Measurements from ENCODE around the gene WNK4.
"Not testable (repeated sequence)": the region's sequence is repeated elsewhere in the genome, so short reads cannot be mapped to it uniquely, and the experiment has no call there.

WNK4 gene

GRCh38 chr17:42760652-42761581 lies 19.5 kb upstream of the WNK4 start, which contains the start of gene RAMP2:
TSS of gene RAMP2 (plus strand) at chr17:42761227. CDS start at chr17:42761262, 35 bp downstream.
- H3K27ac Mint-ChIP-seq, result peak within 1 kb of the TSS; percentile 63
- peak; percentile 46 for ATAC-seq
- H3K36me3 Mint-ChIP-seq, result no peaks in the 10 kb centered on the region
- peaks cover 39% of the 10 kb centered on the region for H3K27me3 Mint-ChIP-seq
- H3K9me3 Mint-ChIP-seq, result no peaks in the 10 kb centered on the region
- peak within 1 kb of the TSS; percentile 66 for H3K4me3 Mint-ChIP-seq
- H3K4me1 Mint-ChIP-seq, result peaks cover 30% of the 10 kb centered on the region

- peaks cover 38% of the 10 kb centered on the region for H3K27me3 Mint-ChIP-seq
- no peaks in the 10 kb centered on the region for H3K36me3 Mint-ChIP-seq
- peak overlapping the region; percentile 5 for H3K27ac Mint-ChIP-seq
- ATAC-seq, result no peak
- H3K4me3 Mint-ChIP-seq, result peak overlapping the region; percentile 47
- peaks cover 30% of the 10 kb centered on the region for H3K4me1 Mint-ChIP-seq
- H3K9me3 Mint-ChIP-seq, result no peaks in the 10 kb centered on the region
Observed at GRCh38 chr17:42761638-42762037, 18.8 kb upstream of the WNK4 start.

GRCh38 chr17:42766124-42766523 lies 14.3 kb upstream of the WNK4 start:
- H3K27me3 Mint-ChIP-seq, result peaks cover 57% of the 10 kb centered on the region
- H3K9me3 Mint-ChIP-seq, result no peaks in the 10 kb centered on the region
- no peak for ATAC-seq
- H3K36me3 Mint-ChIP-seq, result no peaks in the 10 kb centered on the region
- H3K4me3 Mint-ChIP-seq, result no peak overlapping the region
- peaks cover 12% of the 10 kb centered on the region for H3K4me1 Mint-ChIP-seq
- H3K27ac Mint-ChIP-seq, result no peak overlapping the region

- no peak for ATAC-seq
- no peaks in the 10 kb centered on the region for H3K9me3 Mint-ChIP-seq
- H3K27ac Mint-ChIP-seq, result no peak overlapping the region
- H3K27me3 Mint-ChIP-seq, result peaks cover 44% of the 10 kb centered on the region
- H3K36me3 Mint-ChIP-seq, result no peaks in the 10 kb centered on the region
- H3K4me3 Mint-ChIP-seq, result no peak overlapping the region
- H3K4me1 Mint-ChIP-seq, result peaks cover 13% of the 10 kb centered on the region
Observed at GRCh38 chr17:42767512-42767911, 12.9 kb upstream of the WNK4 start.

- ATAC-seq, H3K36me3 Mint-ChIP-seq, H3K4me3 Mint-ChIP-seq, H3K9me3 Mint-ChIP-seq, H3K27ac Mint-ChIP-seq: not testable (repeated sequence)
- Mint-ChIP-seq H3K27me3 (peaks cover 39% of the 10 kb centered on the region), H3K4me1 (peaks cover 17% of the 10 kb centered on the region)
Observed at GRCh38 chr17:42768006-42768405, 12.4 kb upstream of the WNK4 start.

GRCh38 chr17:42769964-42770363 lies 10.4 kb upstream of the WNK4 start:
- Mint-ChIP-seq H3K4me1 (peaks cover 29% of the 10 kb centered on the region), H3K27me3 (peaks cover 30% of the 10 kb centered on the region)
- not testable (repeated sequence) for ATAC-seq, H3K36me3 Mint-ChIP-seq, H3K4me3 Mint-ChIP-seq, H3K9me3 Mint-ChIP-seq, H3K27ac Mint-ChIP-seq

- Mint-ChIP-seq H3K9me3 (no peaks in the 10 kb centered on the region), H3K4me1 (peaks cover 37% of the 10 kb centered on the region), H3K36me3 (peaks cover 28% of the 10 kb centered on the region), H3K4me3 (peak overlapping the region; percentile 100), H3K27ac (peak overlapping the region; percentile 98), H3K27me3 (peaks cover 10% of the 10 kb centered on the region)
- ATAC-seq, result no peak
Observed at GRCh38 chr17:42772945-42773289, 7.5 kb upstream of the WNK4 start.

GRCh38 chr17:42773290-42774035 lies 6.9 kb upstream of the WNK4 start, which contains the start of gene VPS25:
TSS of gene VPS25 (plus strand) at chr17:42773449. CDS start at chr17:42773476, 27 bp downstream.
- H3K36me3 Mint-ChIP-seq, result peaks cover 34% of the 10 kb centered on the region
- peaks cover 5% of the 10 kb centered on the region for H3K27me3 Mint-ChIP-seq

GRCh38 chr17:42774066-42774745 lies 6.2 kb upstream of the WNK4 start:
- no peak for ATAC-seq
- Mint-ChIP-seq H3K36me3 (peaks cover 38% of the 10 kb centered on the region), H3K4me1 (peaks cover 37% of the 10 kb centered on the region), H3K27ac (peak overlapping the region; percentile 98), H3K27me3 (peaks cover 2% of the 10 kb centered on the region), H3K4me3 (peak overlapping the region; percentile 100), H3K9me3 (no peaks in the 10 kb centered on the region)

More at GRCh38 chr17:42773290-42774035, 6.9 kb upstream of the WNK4 start, which contains the start of gene VPS25:
- H3K27ac Mint-ChIP-seq, result peak within 1 kb of the TSS; percentile 98
- ATAC-seq, result peak; percentile 92
- no peaks in the 10 kb centered on the region for H3K9me3 Mint-ChIP-seq
- peak within 1 kb of the TSS; percentile 100 for H3K4me3 Mint-ChIP-seq
- peaks cover 37% of the 10 kb centered on the region for H3K4me1 Mint-ChIP-seq

GRCh38 chr17:42775534-42776098 lies 4.8 kb upstream of the WNK4 start:
- Mint-ChIP-seq H3K4me3 (no peak overlapping the region), H3K36me3 (peaks cover 48% of the 10 kb centered on the region), H3K4me1 (peaks cover 48% of the 10 kb centered on the region), H3K27ac (no peak overlapping the region), H3K27me3 (peaks cover 12% of the 10 kb centered on the region), H3K9me3 (no peaks in the 10 kb centered on the region)
- peak; percentile 60 for ATAC-seq

GRCh38 chr17:42778570-42778969 lies 1.8 kb upstream of the WNK4 start:
- Mint-ChIP-seq H3K4me1 (peaks cover 46% of the 10 kb centered on the region), H3K4me3 (no peak overlapping the region)

GRCh38 chr17:42779304-42779935 lies 990 bp upstream of the WNK4 start:
- peaks cover 43% of the 10 kb centered on the region for H3K27me3 Mint-ChIP-seq
- H3K4me1 Mint-ChIP-seq, result peaks cover 47% of the 10 kb centered on the region
- no peaks in the 10 kb centered on the region for H3K9me3 Mint-ChIP-seq
- no peak for ATAC-seq
- no peak overlapping the region for H3K27ac Mint-ChIP-seq
- peaks cover 48% of the 10 kb centered on the region for H3K36me3 Mint-ChIP-seq
- no peak overlapping the region for H3K4me3 Mint-ChIP-seq

More at GRCh38 chr17:42778570-42778969, 1.8 kb upstream of the WNK4 start:
- no peaks in the 10 kb centered on the region for H3K9me3 Mint-ChIP-seq
- no peak overlapping the region for H3K27ac Mint-ChIP-seq
- no peak for ATAC-seq
- peaks cover 48% of the 10 kb centered on the region for H3K36me3 Mint-ChIP-seq
- peaks cover 35% of the 10 kb centered on the region for H3K27me3 Mint-ChIP-seq

GRCh38 chr17:42780851-42781638 lies 635 bp downstream of the WNK4 start:
- Mint-ChIP-seq H3K4me1 (peaks cover 40% of the 10 kb centered on the region), H3K4me3 (no peak overlapping the region), H3K36me3 (peaks cover 34% of the 10 kb centered on the region), H3K27ac (no peak overlapping the region), H3K9me3 (no peaks in the 10 kb centered on the region), H3K27me3 (peaks cover 60% of the 10 kb centered on the region)
- ATAC-seq, result peak; percentile 7

Data from stimulated activated memory B cell treated with anti-CD40 and anti-IgM and Interleukin-4, amounts not matched to agents 10 μg/mL and 1 μg/mL and 100 μg/mL, for 72 hours (primary cell).